GM12892 (cell line): ENCODE measurements around the gene MXI1.

ENCODE experiments used
- DNase-seq: peaks from one replicate; pipeline ENCODE4 v3.0.0; 2011; ENCODE audit not compliant: insufficient read length
- FAIRE-seq: peaks from 2 replicates; lab custom pipeline; 2011; peaks lifted over from hg19 to GRCh38; lab: Jason Lieb, UNC
- POLR2A ChIP-seq: IDR thresholded peaks from 2 replicates; pipeline ENCODE4 v1.6.1; 2011; ENCODE audit warnings: low read depth, low read length, control low read depth
- POLR2AphosphoS5 ChIP-seq: IDR thresholded peaks from 2 replicates; pipeline ENCODE4 v1.6.1; 2011; ENCODE audit warnings: low read depth, low read length, control low read depth
- TAF1 ChIP-seq: IDR thresholded peaks from 2 replicates; pipeline ENCODE4 v1.6.1; 2011; ENCODE audit warnings: low read depth, mild to moderate bottlenecking, control low read depth, low read length, borderline replicate concordance

The MXI1 gene

DNA sequence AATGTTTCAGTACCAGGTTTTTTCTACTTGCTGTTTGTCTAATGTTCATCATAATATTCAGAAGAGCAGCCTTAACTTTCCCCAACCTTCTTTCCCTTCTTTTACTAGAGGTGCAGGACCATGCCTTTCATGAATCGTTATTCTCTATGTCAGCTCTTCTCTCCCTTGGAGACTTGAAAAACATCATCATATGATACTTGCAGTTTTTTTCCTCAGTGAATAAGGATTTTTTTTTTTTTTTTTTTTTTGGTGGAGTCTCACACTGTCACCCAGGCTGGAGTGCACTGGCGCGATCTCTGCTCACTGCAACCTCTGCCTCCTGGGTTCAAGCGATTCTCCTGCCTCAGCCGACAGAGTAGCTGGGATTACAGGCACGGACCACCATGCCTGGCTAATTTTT, 67.2 kb downstream of the MXI1 start:
- DNase-seq: no peak
- no peak for TF ChIP-seq POLR2AphosphoS5
- TF ChIP-seq POLR2A: no peak
- TF ChIP-seq TAF1: no peak
- FAIRE-seq: no peak

DNA sequence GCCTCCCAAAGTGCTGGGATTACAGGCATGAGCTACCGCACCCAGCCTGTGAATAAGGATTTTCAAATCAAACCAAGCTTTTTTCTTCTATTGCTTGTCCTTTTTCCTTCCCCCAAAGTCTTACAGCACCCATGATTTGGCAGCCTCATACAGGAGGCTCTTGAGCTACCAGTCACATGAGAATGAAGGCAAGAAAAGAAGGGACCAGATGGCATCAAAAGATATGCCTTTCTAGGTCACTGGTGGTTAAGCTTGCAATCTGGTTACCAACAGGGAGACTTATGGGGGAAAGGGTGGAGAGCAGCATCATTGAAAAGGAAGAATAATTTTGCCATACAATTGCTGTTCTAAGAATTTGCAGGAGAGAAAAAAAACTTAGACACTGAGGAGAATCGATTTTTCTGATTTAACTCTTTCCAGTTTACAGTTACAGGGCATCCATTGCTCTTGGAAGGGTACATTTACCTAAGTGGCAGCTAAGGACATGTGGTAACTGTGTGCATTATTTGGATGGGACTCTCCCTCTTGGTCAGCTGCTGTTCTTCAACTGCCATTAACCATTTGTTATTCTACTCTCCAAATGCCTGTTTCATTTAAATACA, 67.8 kb downstream of the MXI1 start:
- DNase-seq: no peak
- FAIRE-seq: no peak
- TF ChIP-seq TAF1: no peak

DNA sequence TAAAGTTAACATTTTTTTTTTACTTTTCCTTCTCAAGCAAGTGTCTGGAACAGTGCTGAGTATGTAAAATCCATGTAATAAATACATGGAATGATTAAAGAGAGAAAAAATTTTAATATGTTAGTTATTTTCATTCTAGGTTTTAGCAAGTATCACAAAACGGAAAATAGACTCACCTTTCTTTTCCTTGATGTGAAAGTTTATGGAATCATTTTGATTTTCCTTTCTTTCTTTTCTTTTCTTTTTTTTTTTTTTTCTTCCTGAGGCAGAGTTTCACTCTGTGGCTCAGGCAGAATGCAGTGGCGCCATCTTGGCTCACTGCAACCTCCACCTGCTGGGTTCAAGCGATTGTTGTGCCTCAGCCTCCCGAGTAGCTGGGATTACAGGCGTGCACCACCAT, 69.2 kb downstream of the MXI1 start:
- DNase-seq (no peak), FAIRE-seq (no peak)
- TF ChIP-seq TAF1 (no peak), POLR2A (no peak), POLR2AphosphoS5 (no peak)

DNA sequence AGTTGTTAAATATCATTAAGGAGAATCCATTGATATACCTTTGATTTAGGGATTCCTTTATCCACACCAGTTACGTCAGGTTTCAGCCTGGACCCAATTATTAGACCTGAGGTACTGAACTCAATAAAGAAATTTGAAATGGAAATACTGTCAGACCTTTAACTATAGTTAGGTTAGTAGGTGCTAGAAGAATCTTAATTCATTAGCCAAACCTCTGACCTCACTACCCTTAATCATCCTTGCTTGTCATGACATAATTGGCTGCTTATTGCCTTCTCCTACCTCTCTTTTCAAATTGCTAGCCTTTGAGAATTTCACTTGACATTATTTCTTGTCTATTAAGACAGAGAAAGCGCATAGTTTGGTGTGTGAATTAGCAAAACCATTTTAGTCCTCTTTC, 70.2 kb downstream of the MXI1 start:
- TF ChIP-seq POLR2A (no peak), POLR2AphosphoS5 (no peak), TAF1 (no peak)
- FAIRE-seq: no peak
- no peak for DNase-seq

DNA sequence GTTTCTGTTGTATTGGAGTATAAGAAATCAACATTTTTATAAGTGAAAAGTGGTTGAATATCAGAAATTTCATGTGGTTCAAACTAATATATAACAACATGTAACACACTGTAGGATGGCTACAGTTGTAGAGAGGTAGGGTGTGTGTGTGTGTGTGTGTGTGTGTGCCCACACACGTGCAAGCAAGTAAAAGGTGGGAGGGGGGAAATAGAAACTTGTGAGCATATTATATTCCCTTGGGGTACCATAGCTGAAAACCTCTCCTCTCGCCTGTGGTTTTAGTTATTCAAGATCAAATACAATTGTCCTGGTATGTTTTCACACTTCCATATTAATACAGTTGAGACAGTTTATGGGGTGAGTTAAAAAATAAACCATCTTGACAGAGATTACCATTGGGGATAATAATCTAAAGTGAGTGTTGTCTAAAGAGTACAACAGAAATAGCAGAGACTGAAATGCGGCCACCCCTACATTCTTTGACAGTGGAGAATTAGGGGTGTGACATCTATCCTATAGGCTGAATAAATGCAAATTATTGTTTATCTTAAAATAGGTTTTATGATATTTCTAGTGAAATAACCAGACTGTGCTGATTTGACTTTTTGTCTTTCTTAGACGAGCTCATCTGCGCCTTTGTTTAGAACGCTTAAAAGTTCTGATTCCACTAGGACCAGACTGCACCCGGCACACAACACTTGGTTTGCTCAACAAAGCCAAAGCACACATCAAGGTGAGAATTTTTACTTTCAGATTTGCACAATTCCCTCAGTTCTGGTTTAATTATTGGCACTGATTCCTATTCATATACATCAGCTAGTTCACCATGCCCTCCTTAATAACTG, 71.4 kb downstream of the MXI1 start:
- TF ChIP-seq POLR2AphosphoS5 (no peak), TAF1 (no peak), POLR2A (no peak)
- FAIRE-seq: peak; percentile 62
- DNase-seq: no peak

- DNase-seq (no peak), FAIRE-seq (peak; percentile 81)
- TF ChIP-seq POLR2A (no peak), TAF1 (no peak), POLR2AphosphoS5 (no peak)
These were observed 72.1 kb downstream of the MXI1 start for GRCh38 chr10:110279407-110279986.

DNA sequence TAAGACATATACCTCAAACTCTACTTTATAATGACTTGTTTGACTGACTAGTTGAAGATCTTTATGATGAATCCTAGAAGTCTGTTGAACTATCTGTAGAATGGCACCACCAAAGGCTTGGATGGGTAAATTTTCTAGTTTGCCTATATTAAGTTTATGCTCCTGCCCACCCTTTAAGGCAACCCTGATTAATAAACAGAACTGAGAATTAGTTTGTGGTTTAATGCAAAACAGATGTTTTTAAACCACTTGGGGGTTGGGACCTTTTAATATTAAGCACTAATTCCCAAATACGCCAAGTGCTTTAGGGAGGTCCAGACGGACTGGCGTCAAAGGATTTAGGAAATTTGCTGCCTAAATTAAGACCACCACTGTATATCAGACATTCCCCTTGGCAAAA, 76.9 kb downstream of the MXI1 start:
- FAIRE-seq: no peak
- TF ChIP-seq TAF1 (no peak), POLR2AphosphoS5 (no peak), POLR2A (no peak)
- no peak for DNase-seq

GRCh38 chr10:110285501-110285900, 78.1 kb downstream of the MXI1 start:
- no peak for FAIRE-seq
- DNase-seq: no peak
- no peak for TF ChIP-seq TAF1
- no peak for TF ChIP-seq POLR2A
- no peak for TF ChIP-seq POLR2AphosphoS5

- DNase-seq (no peak), FAIRE-seq (no peak)
- TF ChIP-seq POLR2A (no peak; the same call in 1 of the 2 replicates), POLR2AphosphoS5 (no peak), TAF1 (no peak)
These were observed 79.4 kb downstream of the MXI1 start for GRCh38 chr10:110286841-110287240.

- FAIRE-seq (no peak), DNase-seq (no peak)
- no peak for TF ChIP-seq POLR2AphosphoS5
- TF ChIP-seq POLR2A: no peak
- no peak for TF ChIP-seq TAF1
These were observed 89.6 kb downstream of the MXI1 start for GRCh38 chr10:110296966-110297365.

DNA sequence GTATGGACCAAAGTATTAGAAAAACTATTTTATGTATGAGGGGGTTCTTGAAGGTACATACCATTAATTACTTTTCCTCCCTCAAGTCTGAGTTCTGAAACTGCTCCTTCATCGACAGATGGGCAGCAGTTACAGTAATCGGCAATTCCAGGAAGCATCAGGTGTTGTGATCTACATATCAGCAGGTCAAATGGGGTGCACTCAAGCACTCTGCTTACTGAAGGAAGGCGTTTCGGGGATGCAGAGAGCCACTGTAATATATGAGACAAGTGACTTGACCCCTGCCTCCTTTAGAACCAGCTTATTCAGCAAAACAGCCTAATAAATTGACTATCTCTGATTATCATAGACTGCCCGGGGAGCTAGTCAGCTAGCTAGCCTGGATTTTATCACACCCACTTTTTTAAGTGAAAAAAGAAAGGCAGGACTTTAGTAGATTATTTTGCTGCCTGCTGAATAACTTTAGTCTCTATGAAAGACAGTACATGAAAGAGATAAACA, 93.1 kb downstream of the MXI1 start:
- FAIRE-seq: peak; percentile 57
- DNase-seq: no peak
- TF ChIP-seq POLR2AphosphoS5 (no peak), POLR2A (no peak), TAF1 (no peak)

- no peak for DNase-seq
- TF ChIP-seq POLR2AphosphoS5: no peak
- no peak for TF ChIP-seq TAF1
- TF ChIP-seq POLR2A: no peak
- FAIRE-seq: no peak
These were observed 96.3 kb downstream of the MXI1 start for GRCh38 chr10:110303681-110304080.
